K562 (cell line): ENCODE results near the gene OR12D2. TPM values are rescaled to one million over a fixed set of nuclear protein-coding genes. Genes with fewer than 3 reads are reported as not detected.

Source experiments
- ATAC-seq: fragments of 200-7000 bp; cut with Tn5 transposase; 3 replicates; pipeline ENCODE4 v1.9.1; 2020; ENCODE audit warnings: moderate library complexity
- BruUV-seq: library from RNA; stranded (reverse); fragments of 400-500 nt; replicated peaks from 2 replicates; lab custom pipeline; 2021; lab: Mats Ljungman, UMichigan
- CTCF ChIA-PET: fragments of 300-600 bp; formaldehyde crosslinking; extraction: SDS; loops from one replicate; lab custom pipeline; 2021; ENCODE audit warnings: low intra/inter-chr PET ratio; lab: Yijun Ruan, JAX
- POLR2A ChIA-PET: fragments of 300-600, 350-650 bp; sonication (Branson Sonifier 250); formaldehyde crosslinking; extraction: SDS; loops from one replicate; lab custom pipeline; 2021; ENCODE audit warnings: antibody characterized with exemption, inconsistent platforms; lab: Yijun Ruan, JAX
- DNase-seq, 4 experiments: peaks; one replicate each; pipeline versions ENCODE4 v3.0.0 to v3.0.0-alpha.2; 2011 to 2018; ENCODE audit warnings: low spot score in 3 of 4, mixed read lengths in 3 of 4; ENCODE audit errors: extremely low read depth in 1 of 4
- FAIRE-seq: peaks from 2 replicates; lab custom pipeline; 2011; peaks lifted over from hg19 to GRCh38; lab: Jason Lieb, UNC
- H2AFZ ChIP-seq: 2 replicates; pipeline ENCODE4 v1.6.0; 2011; ENCODE audit warnings: low read depth, low read length, control low read depth, inconsistent platforms
- H3K27ac ChIP-seq: fragments of 200-600 bp; 3 replicates; pipeline ENCODE4 v1.8.0; 2011; ENCODE audit warnings: low read depth, mild to moderate bottlenecking, control low read depth, inconsistent platforms, low read length, moderate library complexity, mixed read lengths; ENCODE audit errors: extremely low read depth
- H3K27me3 ChIP-seq, 2 experiments: fragments of 300-600 bp in 1 of 2; 2 replicates in 1 of 2; 3 replicates in 1 of 2; pipeline versions ENCODE4 v1.6.0 to v1.8.0; 2011; ENCODE audit warnings: inconsistent platforms in 2 of 2, low read length in 2 of 2, mild to moderate bottlenecking in 1 of 2, mixed read lengths in 1 of 2, moderate library complexity in 1 of 2; ENCODE audit not compliant: control insufficient read depth in 2 of 2, insufficient read depth in 2 of 2
- H3K36me3 ChIP-seq: fragments of 300-600 bp; 3 replicates; pipeline ENCODE4 v1.8.0; 2011; ENCODE audit warnings: mild to moderate bottlenecking, low read length, inconsistent platforms; ENCODE audit not compliant: control insufficient read depth, insufficient read depth
- H3K4me1 ChIP-seq, 2 experiments: fragments of 200-600 bp in 1 of 2; replicated peaks in 1 of 2; 2 replicates in 1 of 2; 3 replicates in 1 of 2; pipeline versions ENCODE4 v1.5.1 to v1.8.0; 2011; ENCODE audit warnings: inconsistent platforms in 2 of 2, low read length in 2 of 2, mild to moderate bottlenecking in 1 of 2, mixed read lengths in 1 of 2, moderate library complexity in 1 of 2; ENCODE audit not compliant: control insufficient read depth in 2 of 2, insufficient read depth in 2 of 2
- H3K4me2 ChIP-seq: 2 replicates; pipeline ENCODE4 v1.6.1; 2011; ENCODE audit warnings: low read length, control low read depth, inconsistent platforms, mixed read lengths; ENCODE audit not compliant: insufficient read depth
- H3K4me3 ChIP-seq: fragments of 200-600 bp; sonication (generic), shearing (Covaris generic); 2 replicates; pipeline ENCODE4 v1.5.1; 2016; ENCODE audit warnings: control low read depth, inconsistent platforms
- H3K79me2 ChIP-seq: fragments of 200-600 bp; 3 replicates; pipeline ENCODE4 v1.8.0; 2011; ENCODE audit warnings: low read length, inconsistent platforms; ENCODE audit not compliant: control insufficient read depth, insufficient read depth
- H3K9ac ChIP-seq, 2 experiments: 2 replicates each; pipeline versions ENCODE4 v1.6.0 to v1.6.1; 2011; ENCODE audit warnings: low read depth in 2 of 2, low read length in 2 of 2, control low read depth in 1 of 2, inconsistent platforms in 1 of 2, mild to moderate bottlenecking in 1 of 2, mixed read lengths in 1 of 2; ENCODE audit not compliant: insufficient read depth in 1 of 2
- H3K9me1 ChIP-seq: one replicate; pipeline ENCODE4 v1.6.0; 2011; ENCODE audit warnings: inconsistent platforms, mild to moderate bottlenecking, low read length, moderate library complexity; ENCODE audit not compliant: control insufficient read depth, insufficient read depth
- H3K9me3 ChIP-seq: replicated peaks from 2 replicates; pipeline ENCODE4 v1.5.1; 2011; ENCODE audit warnings: low read depth, low read length, inconsistent platforms; ENCODE audit not compliant: control insufficient read depth, insufficient read depth
- H4K20me1 ChIP-seq: replicated peaks from 2 replicates; pipeline ENCODE4 v1.6.1; 2011; ENCODE audit warnings: low read length, inconsistent platforms, mixed read lengths; ENCODE audit not compliant: control insufficient read depth, insufficient read depth
- ARID3B ChIP-seq: fragments of 250-450 bp; sonication (Bioruptor Pico); IDR thresholded peaks from 2 replicates; pipeline ENCODE4 v1.4.0; 2020; ENCODE audit warnings: borderline replicate concordance
- FOXA1 ChIP-seq: fragments of 450-650 bp; IDR thresholded peaks from 2 replicates; pipeline ENCODE4 v1.6.1; 2016; ENCODE audit warnings: mild to moderate bottlenecking, borderline replicate concordance
- HNRNPK ChIP-seq: fragments of 200-400 bp; formaldehyde crosslinking; IDR thresholded peaks from one replicate; pipeline ENCODE4 v1.6.1; 2018; ENCODE audit warnings: mild to moderate bottlenecking, low read depth, low read length; ENCODE audit not compliant: poor library complexity, severe bottlenecking
- NCOA1 ChIP-seq: fragments of 450-650 bp; IDR thresholded peaks from 2 replicates; pipeline ENCODE4 v1.6.1; 2016; ENCODE audit warnings: low read depth
- POLR2AphosphoS2 ChIP-seq: IDR thresholded peaks from 2 replicates; pipeline ENCODE4 v1.6.1; 2012; ENCODE audit warnings: low read length, improper control_type of control experiment
- SAP30 ChIP-seq: fragments of 200-600 bp; sonication (generic); IDR thresholded peaks from 2 replicates; pipeline ENCODE4 v1.6.1; 2012; ENCODE audit warnings: borderline replicate concordance, low read depth, mild to moderate bottlenecking, moderate library complexity, low read length, control low read depth, inconsistent platforms; ENCODE audit not compliant: insufficient read depth, poor library complexity, severe bottlenecking
- SIN3B ChIP-seq: fragments of 450-650 bp; IDR thresholded peaks from 2 replicates; pipeline ENCODE4 v1.6.1; 2017; ENCODE audit warnings: low read depth, mild to moderate bottlenecking, moderate library complexity
- TCF7L2 ChIP-seq: fragments of 150-350 bp; IDR thresholded peaks from 2 replicates; pipeline ENCODE4 v1.6.1; 2016; ENCODE audit warnings: low read depth, mild to moderate bottlenecking, low read length, moderate library complexity
- ZEB2 ChIP-seq: fragments of 450-650 bp; IDR thresholded peaks from 2 replicates; pipeline ENCODE4 v1.6.1; 2016
- ZFX ChIP-seq: sonication (generic); formaldehyde crosslinking; IDR thresholded peaks from 2 replicates; pipeline ENCODE4 v1.8.0; 2022; ENCODE audit warnings: mild to moderate bottlenecking, missing genetic modification reagents, moderate library complexity
- ZNF584 ChIP-seq: fragments of 200-800 bp; sonication (Bioruptor generic); IDR thresholded peaks from 2 replicates; pipeline ENCODE4 v1.6.1; 2016; ENCODE audit warnings: low read depth, mild to moderate bottlenecking, missing genetic modification characterization, missing compliant biosample characterization
- ZNF79 ChIP-seq: fragments of 250-450 bp; sonication (Bioruptor Pico); IDR thresholded peaks from 2 replicates; pipeline ENCODE4 v1.4.0; 2020; ENCODE audit warnings: low read depth, mild to moderate bottlenecking, moderate library complexity
- ZSCAN32 ChIP-seq: fragments of 450-650 bp; formaldehyde crosslinking; IDR thresholded peaks from 2 replicates; pipeline ENCODE4 v1.4.0; 2020; ENCODE audit warnings: mild to moderate bottlenecking, moderate library complexity
- WGBS: fragments of 100-300 bp; shearing (Covaris generic); methylation state at CpG from one replicate; pipeline ENCODE4 v1.1.6; 2016; ENCODE audit warnings: low coverage, mixed read lengths; ENCODE audit not compliant: insufficient coverage; ENCODE audit errors: missing lambda C conversion rate; 5-methylcytosine and 5-hydroxymethylcytosine counted together
- in situ Hi-C: fragments of 300-500 bp; cut with MboI; formaldehyde crosslinking; loops from 4 replicates; pipeline ENCODE4 v1.15.0; 2018; ENCODE audit warnings: inconsistent platforms, mixed read lengths
- intact Hi-C: fragments of 100-400 bp; cut with micrococcal nuclease; formaldehyde crosslinking; loops from 2 replicates; pipeline ENCODE4 v1.14.2; 2022
- polyA plus RNA-seq, 8 experiments: library from polyadenylated mRNA; depleted of rRNA in 4 of 8; stranded (reverse) in 5 of 8; unstranded in 3 of 8; fragments of >200 nt; fragmentation: Nextera tagmentation in 2 of 8; fragmentation: Illumina TruSeq in 1 of 8; extraction: Ambion mirVana in 2 of 8; extraction: Trizol in 1 of 8; gene quantifications; 2 replicates each; pipeline versions ENCODE4 v1.2.1 to v1.2.3, GENCODE V29; 2011 to 2014; ENCODE audit warnings: inconsistent platforms in 1 of 8, missing spikeins in 1 of 8
- total RNA-seq, 7 experiments: library from RNA; depleted of rRNA in 6 of 7; stranded (reverse); fragments of >200 nt in 6 of 7; fragmentation: Illumina TruSeq in 2 of 7; extraction: Trizol in 2 of 7; gene quantifications; 2 replicates each; pipeline versions ENCODE4 v1.2.1 to v1.2.3, GENCODE V29; 2011 to 2021; ENCODE audit warnings: low replicate concordance in 1 of 7
- TF ChIP-seq, protein P1 (sequence below): sonication (generic); formaldehyde crosslinking; IDR thresholded peaks from 2 replicates; pipeline ENCODE4 v1.8.0; 2022; ENCODE audit warnings: mild to moderate bottlenecking, missing genetic modification reagents

OR12D2 gene
- total and polyA plus RNA-seq, 9 of the 15 experiments (the other 6 are each of a cell fraction or from before 2014, with no cell fraction given) = not detected

DNA sequence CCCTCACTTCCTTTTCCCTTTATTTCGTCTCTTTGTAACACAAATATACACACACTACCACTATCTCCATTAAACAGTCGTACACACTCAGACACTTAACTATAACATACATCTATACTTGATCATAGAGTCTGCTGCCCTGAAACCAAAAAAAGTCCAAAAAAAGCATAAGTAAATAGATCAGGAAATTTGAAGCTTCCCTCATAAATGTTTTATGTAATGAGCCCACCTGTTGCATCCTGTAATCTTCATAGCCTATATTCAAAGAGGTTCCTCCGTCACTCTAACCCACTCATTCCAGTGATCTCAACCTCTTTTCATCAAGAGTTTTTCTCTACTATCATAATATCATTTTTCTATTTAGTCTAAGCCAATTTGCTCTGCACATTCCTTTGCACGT is 6.9 kb upstream of the OR12D2 start:
- no peak overlapping the region for H3K4me2 ChIP-seq
- intact Hi-C loops = no loop called here
- H3K9ac ChIP-seq = no peak overlapping the region
- H3K79me2 ChIP-seq = no peaks in the 10 kb centered on the region
- H3K27me3 ChIP-seq = peaks cover 3 to 21% of the 10 kb centered on the region in 2 experiments; a peak in 3 of 5 replicates
- DNase-seq = no peak
- TF ChIP-seq FOXA1 (no peak), TCF7L2 (no peak), SAP30 (no peak), SIN3B (no peak), ZEB2 (no peak), HNRNPK (no peak), ZFX (CRISPR knock-in tag) (no peak), ZNF584 (no peak), ARID3B (no peak), POLR2AphosphoS2 (no peak), ZSCAN32 (CRISPR knock-in tag) (no peak), NCOA1 (no peak), ZNF79 (CRISPR knock-in tag) (no peak)
- TF ChIP-seq, protein P1, sequence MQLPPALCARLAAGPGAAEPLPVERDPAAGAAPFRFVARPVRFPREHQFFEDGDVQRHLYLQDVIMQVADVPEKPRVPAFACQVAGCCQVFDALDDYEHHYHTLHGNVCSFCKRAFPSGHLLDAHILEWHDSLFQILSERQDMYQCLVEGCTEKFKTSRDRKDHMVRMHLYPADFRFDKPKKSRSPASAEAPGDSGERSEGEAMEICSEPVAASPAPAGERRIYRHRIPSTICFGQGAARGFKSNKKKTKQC (CRISPR knock-in tag) = no peak
- no peaks in the 10 kb centered on the region for H3K4me1 ChIP-seq
- WGBS = 1% methylated on average over 4 of the region's 4 CpGs
- H4K20me1 ChIP-seq = no peaks in the 10 kb centered on the region
- POLR2A ChIA-PET = no interaction called here
- no peaks in the 10 kb centered on the region for H3K9me1 ChIP-seq
- no TSS peak for BruUV-seq
- no peak overlapping the region for H3K4me3 ChIP-seq
- FAIRE-seq = no peak
- in situ Hi-C loops = no loop called here
- ATAC-seq = no peak
- CTCF ChIA-PET = no interaction called here
- H2AFZ ChIP-seq = no peak overlapping the region
- H3K36me3 ChIP-seq = no peaks in the 10 kb centered on the region
- no peaks in the 10 kb centered on the region for H3K9me3 ChIP-seq
- no peak overlapping the region for H3K27ac ChIP-seq
